ENCODE data around the gene MAP2. TPM values are rescaled to one million over a fixed set of nuclear protein-coding genes. Genes with fewer than 3 reads are reported as not detected.

MAP2 gene
- total and polyA plus RNA-seq, 2 donors (not counting 3 experiments of a cell fraction or from before 2014, with no cell fraction given), result 19.4 to 46.1 TPM

DNA sequence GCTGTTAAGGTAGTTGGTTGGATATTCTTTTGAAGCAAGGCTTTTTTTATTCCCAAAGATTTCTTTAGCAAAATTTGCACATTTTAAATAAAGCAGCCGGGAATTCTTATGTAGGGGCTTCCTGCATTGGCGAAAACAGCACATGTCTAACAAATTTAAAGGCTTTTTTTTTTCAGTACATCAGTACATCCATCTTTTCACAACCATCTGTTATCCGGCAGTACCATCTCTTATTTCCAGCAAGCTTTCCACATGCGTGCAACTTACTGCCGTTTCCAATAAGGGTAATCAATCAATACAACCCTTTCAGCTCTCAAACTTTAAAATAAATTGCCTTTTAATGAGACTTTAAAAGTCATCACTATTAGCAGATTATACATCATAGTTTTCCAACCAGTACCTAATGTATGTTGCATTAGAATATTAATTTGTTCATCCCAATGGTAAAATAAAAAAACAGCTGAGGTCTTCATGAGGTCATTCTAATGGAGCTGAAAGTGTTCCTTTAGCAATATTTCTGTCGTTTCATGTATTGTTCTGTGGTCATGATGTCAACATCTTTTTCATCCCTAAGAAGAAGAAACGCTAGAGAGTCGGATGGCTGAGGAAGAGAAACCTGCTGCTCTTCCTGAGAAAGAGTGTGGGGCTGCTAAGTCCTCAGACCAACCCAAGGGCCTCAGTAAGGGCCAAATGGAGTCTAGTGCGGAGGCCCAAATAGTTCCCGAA lies 266.3 kb downstream of the MAP2 start:
- H3K27me3 ChIP-seq (ENCODE audit: control insufficient read depth in 2 of 2, insufficient read depth in 2 of 2, low read length in 2 of 2), result no peaks in the 10 kb centered on the region
- no peak for DNase-seq (ENCODE audit: low read depth, low spot score)
- no peaks in the 10 kb centered on the region for H3K36me3 ChIP-seq (ENCODE audit: control insufficient read depth in 2 of 2, extremely low read depth in 1 of 2, insufficient read depth in 2 of 2, low read length in 2 of 2)
- CTCF ChIA-PET, result no interaction called here
- no peaks in the 10 kb centered on the region for H3K4me1 ChIP-seq (ENCODE audit: control insufficient read depth, extremely low read depth, insufficient read depth, low read length)
- H3K4me3 ChIP-seq (replicated peaks in 1 of 3; ENCODE audit: insufficient read depth in 1 of 3, low read depth in 1 of 3, low read length in 3 of 3), result no peak overlapping the region
- dilution Hi-C loops (cut with MboI; ENCODE audit: extremely low pct_ligation_motif_present, low sequenced_read_pairs) (no loop called here), intact Hi-C loops (cut with micrococcal nuclease) (no loop called here)
- no peak for FAIRE-seq
- no peak overlapping the region for H3K9ac ChIP-seq (replicated peaks; ENCODE audit: extremely low read depth, insufficient read depth, low read length)
- no peak overlapping the region for H3K4me2 ChIP-seq (ENCODE audit: insufficient read depth, low read length)
- no peaks in the 10 kb centered on the region for H3K79me2 ChIP-seq (ENCODE audit: control insufficient read depth, insufficient read depth, low read length)
- BruUV-seq (replicated peaks), result no TSS peak
- H4K20me1 ChIP-seq (replicated peaks; ENCODE audit: control insufficient read depth, extremely low read depth, insufficient read depth, low read length), result no peaks in the 10 kb centered on the region
- POLR2A ChIA-PET, result no interaction called here
- TF ChIP-seq POLR2AphosphoS5 (IDR thresholded peaks at IDR 0.05; ENCODE audit: insufficient read depth, low read depth, low read length), result no peak
- TF ChIP-seq POLR2A (IDR thresholded peaks at IDR 0.05; ENCODE audit: low read depth, low read length), result no peak
- no peak for TF ChIP-seq JUN (IDR thresholded peaks at IDR 0.05; ENCODE audit: borderline replicate concordance, insufficient read depth, insufficient read length, low read depth)
- no peak for TF ChIP-seq MYC (IDR thresholded peaks at IDR 0.05; ENCODE audit: low read depth, low read length)
- no peak for TF ChIP-seq FOS (IDR thresholded peaks at IDR 0.05; ENCODE audit: borderline replicate concordance, insufficient read depth, low read length)
- TF ChIP-seq, protein P1, sequence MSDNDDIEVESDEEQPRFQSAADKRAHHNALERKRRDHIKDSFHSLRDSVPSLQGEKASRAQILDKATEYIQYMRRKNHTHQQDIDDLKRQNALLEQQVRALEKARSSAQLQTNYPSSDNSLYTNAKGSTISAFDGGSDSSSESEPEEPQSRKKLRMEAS (IDR thresholded peaks at IDR 0.05; ENCODE audit: insufficient read depth, insufficient read length), result no peak
- TF ChIP-seq EZH2 (IDR thresholded peaks at IDR 0.05; ENCODE audit: borderline replicate concordance, low read depth, low read length, severe bottlenecking), result no peak
- no peak for TF ChIP-seq GATA2 (IDR thresholded peaks at IDR 0.05; ENCODE audit: insufficient read depth, insufficient read length, low read depth, low read length)
- TF ChIP-seq, protein P2, sequence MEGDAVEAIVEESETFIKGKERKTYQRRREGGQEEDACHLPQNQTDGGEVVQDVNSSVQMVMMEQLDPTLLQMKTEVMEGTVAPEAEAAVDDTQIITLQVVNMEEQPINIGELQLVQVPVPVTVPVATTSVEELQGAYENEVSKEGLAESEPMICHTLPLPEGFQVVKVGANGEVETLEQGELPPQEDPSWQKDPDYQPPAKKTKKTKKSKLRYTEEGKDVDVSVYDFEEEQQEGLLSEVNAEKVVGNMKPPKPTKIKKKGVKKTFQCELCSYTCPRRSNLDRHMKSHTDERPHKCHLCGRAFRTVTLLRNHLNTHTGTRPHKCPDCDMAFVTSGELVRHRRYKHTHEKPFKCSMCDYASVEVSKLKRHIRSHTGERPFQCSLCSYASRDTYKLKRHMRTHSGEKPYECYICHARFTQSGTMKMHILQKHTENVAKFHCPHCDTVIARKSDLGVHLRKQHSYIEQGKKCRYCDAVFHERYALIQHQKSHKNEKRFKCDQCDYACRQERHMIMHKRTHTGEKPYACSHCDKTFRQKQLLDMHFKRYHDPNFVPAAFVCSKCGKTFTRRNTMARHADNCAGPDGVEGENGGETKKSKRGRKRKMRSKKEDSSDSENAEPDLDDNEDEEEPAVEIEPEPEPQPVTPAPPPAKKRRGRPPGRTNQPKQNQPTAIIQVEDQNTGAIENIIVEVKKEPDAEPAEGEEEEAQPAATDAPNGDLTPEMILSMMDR (IDR thresholded peaks at IDR 0.05; ENCODE audit: extremely low read depth in 1 of 2, insufficient read depth in 1 of 2, low read depth in 1 of 2, low read length in 2 of 2), result no peak
- H3K9me3 ChIP-seq (replicated peaks; ENCODE audit: control insufficient read depth, insufficient read depth, low read length), result no peaks in the 10 kb centered on the region
- no peaks in the 10 kb centered on the region for H3K9me1 ChIP-seq (replicated peaks; ENCODE audit: control insufficient read depth, extremely low read depth, insufficient read depth, low read length)
- H2AFZ ChIP-seq (ENCODE audit: low read depth, low read length), result no peak overlapping the region
- no peak overlapping the region for H3K27ac ChIP-seq (ENCODE audit: insufficient read depth, low read depth, low read length)

Measured in endothelial cell of umbilical vein (primary cell).